AG10803 (cell line): ENCODE measurements around the gene ITFG1.
"Not testable (repeated sequence)": the region's sequence is repeated elsewhere in the genome, so short reads cannot be mapped to it uniquely, and the experiment has no call there.

ENCODE experiments used
- DNase-seq: peaks from one replicate; pipeline ENCODE4 v3.0.0; 2010; ENCODE audit warnings: low read depth
- H3K4me3 ChIP-seq: 2 replicates; pipeline ENCODE4 v1.5.1; 2011; ENCODE audit warnings: mild to moderate bottlenecking, low read length, control low read depth
- CTCF ChIP-seq: conservative IDR thresholded peaks from 2 replicates; pipeline ENCODE4 v1.5.1; 2011; ENCODE audit warnings: mild to moderate bottlenecking, low read length, control low read depth, inconsistent platforms

ITFG1 gene

GRCh38 chr16:47473792-47474191 is 12.9 kb upstream of the ITFG1 start:
- no peak for TF ChIP-seq CTCF
- DNase-seq, result no peak
- H3K4me3 ChIP-seq, result no peak overlapping the region

GRCh38 chr16:47473004-47473403 is 12.1 kb upstream of the ITFG1 start:
- DNase-seq, H3K4me3 ChIP-seq: not testable (repeated sequence)

- no peak for TF ChIP-seq CTCF
- H3K4me3 ChIP-seq, result no peak overlapping the region
- DNase-seq, result no peak
Measured at GRCh38 chr16:47470810-47471209, 9.9 kb upstream of the ITFG1 start.

- no peak overlapping the region for H3K4me3 ChIP-seq
- no peak for TF ChIP-seq CTCF
- DNase-seq, result no peak
Measured at GRCh38 chr16:47470211-47470610, 9.3 kb upstream of the ITFG1 start.

GRCh38 chr16:47469227-47469626 is 8.4 kb upstream of the ITFG1 start:
- no peak for TF ChIP-seq CTCF
- no peak for DNase-seq
- no peak overlapping the region for H3K4me3 ChIP-seq

GRCh38 chr16:47468070-47468689 is 7.3 kb upstream of the ITFG1 start:
- H3K4me3 ChIP-seq, DNase-seq: not testable (repeated sequence)

GRCh38 chr16:47467501-47467900 is 6.6 kb upstream of the ITFG1 start:
- H3K4me3 ChIP-seq, result no peak overlapping the region
- no peak for DNase-seq
- TF ChIP-seq CTCF, result no peak

GRCh38 chr16:47465919-47466630 is 5.2 kb upstream of the ITFG1 start:
- TF ChIP-seq CTCF, result no peak
- no peak for DNase-seq
- H3K4me3 ChIP-seq, result no peak overlapping the region
